Endothelial cell (in vitro differentiated cells): Measurements from ENCODE around the gene NPHS2. TPM values are rescaled to one million over a fixed set of nuclear protein-coding genes. Genes with fewer than 3 reads are reported as not detected.
"Not testable (repeated sequence)": the region's sequence is repeated elsewhere in the genome, so short reads cannot be mapped to it uniquely, and the experiment has no call there.

Experiments used
- DNase-seq: peaks from one replicate; pipeline ENCODE4 v3.0.0; 2021; ENCODE audit warnings: low spot score
- H3K27ac Mint-ChIP-seq: one replicate; pipeline ENCODE4 v1.8.0; 2021; ENCODE audit warnings: mixed read lengths, inconsistent platforms; ENCODE audit not compliant: unreplicated experiment
- H3K27me3 Mint-ChIP-seq: one replicate; pipeline ENCODE4 v1.8.0; 2021; ENCODE audit warnings: mild to moderate bottlenecking, moderate library complexity, mixed read lengths, inconsistent platforms; ENCODE audit not compliant: unreplicated experiment
- H3K36me3 Mint-ChIP-seq: one replicate; pipeline ENCODE4 v1.8.0; 2021; ENCODE audit warnings: mild to moderate bottlenecking, low read depth, mixed read lengths, inconsistent platforms; ENCODE audit not compliant: unreplicated experiment
- H3K4me1 Mint-ChIP-seq: one replicate; pipeline ENCODE4 v1.8.0; 2021; ENCODE audit warnings: mild to moderate bottlenecking, mixed read lengths, inconsistent platforms; ENCODE audit not compliant: unreplicated experiment
- H3K4me3 Mint-ChIP-seq: one replicate; pipeline ENCODE4 v1.8.0; 2021; ENCODE audit warnings: mild to moderate bottlenecking, mixed read lengths, inconsistent platforms; ENCODE audit not compliant: unreplicated experiment
- H3K9me3 Mint-ChIP-seq: one replicate; pipeline ENCODE4 v1.8.0; 2021; ENCODE audit warnings: mixed read lengths, inconsistent platforms; ENCODE audit not compliant: unreplicated experiment
- total RNA-seq: library from RNA; stranded (reverse); fragmentation: NEBNext Ultra II Directional; extraction: Animal tissue kit (Norgen Biotek cat#: 25700); gene quantifications from one replicate; pipeline ENCODE4 v1.2.1, GENCODE V29; 2021; ENCODE audit not compliant: unreplicated experiment
- TF ChIP-seq, protein P1 (sequence below): fragments of 200-600 bp; sonication (generic); IDR thresholded peaks from one replicate; pipeline ENCODE4 v1.5.0; 2021; ENCODE audit warnings: antibody characterized with exemption; ENCODE audit not compliant: unreplicated experiment

The NPHS2 gene
- total RNA-seq, 1 donor from 2014 or later, result not detected

GRCh38 chr1:179547021-179547535, 28.7 kb downstream of the NPHS2 start:
- Mint-ChIP-seq H3K4me1 (no peaks in the 10 kb centered on the region), H3K9me3 (no peaks in the 10 kb centered on the region), H3K36me3 (no peaks in the 10 kb centered on the region), H3K27ac (no peak overlapping the region), H3K4me3 (no peak overlapping the region), H3K27me3 (no peaks in the 10 kb centered on the region)
- TF ChIP-seq, protein P1, sequence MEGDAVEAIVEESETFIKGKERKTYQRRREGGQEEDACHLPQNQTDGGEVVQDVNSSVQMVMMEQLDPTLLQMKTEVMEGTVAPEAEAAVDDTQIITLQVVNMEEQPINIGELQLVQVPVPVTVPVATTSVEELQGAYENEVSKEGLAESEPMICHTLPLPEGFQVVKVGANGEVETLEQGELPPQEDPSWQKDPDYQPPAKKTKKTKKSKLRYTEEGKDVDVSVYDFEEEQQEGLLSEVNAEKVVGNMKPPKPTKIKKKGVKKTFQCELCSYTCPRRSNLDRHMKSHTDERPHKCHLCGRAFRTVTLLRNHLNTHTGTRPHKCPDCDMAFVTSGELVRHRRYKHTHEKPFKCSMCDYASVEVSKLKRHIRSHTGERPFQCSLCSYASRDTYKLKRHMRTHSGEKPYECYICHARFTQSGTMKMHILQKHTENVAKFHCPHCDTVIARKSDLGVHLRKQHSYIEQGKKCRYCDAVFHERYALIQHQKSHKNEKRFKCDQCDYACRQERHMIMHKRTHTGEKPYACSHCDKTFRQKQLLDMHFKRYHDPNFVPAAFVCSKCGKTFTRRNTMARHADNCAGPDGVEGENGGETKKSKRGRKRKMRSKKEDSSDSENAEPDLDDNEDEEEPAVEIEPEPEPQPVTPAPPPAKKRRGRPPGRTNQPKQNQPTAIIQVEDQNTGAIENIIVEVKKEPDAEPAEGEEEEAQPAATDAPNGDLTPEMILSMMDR, result no peak
- no peak for DNase-seq

GRCh38 chr1:179545321-179545720, 30.4 kb downstream of the NPHS2 start:
- no peak overlapping the region for H3K27ac Mint-ChIP-seq
- no peak for DNase-seq

DNA sequence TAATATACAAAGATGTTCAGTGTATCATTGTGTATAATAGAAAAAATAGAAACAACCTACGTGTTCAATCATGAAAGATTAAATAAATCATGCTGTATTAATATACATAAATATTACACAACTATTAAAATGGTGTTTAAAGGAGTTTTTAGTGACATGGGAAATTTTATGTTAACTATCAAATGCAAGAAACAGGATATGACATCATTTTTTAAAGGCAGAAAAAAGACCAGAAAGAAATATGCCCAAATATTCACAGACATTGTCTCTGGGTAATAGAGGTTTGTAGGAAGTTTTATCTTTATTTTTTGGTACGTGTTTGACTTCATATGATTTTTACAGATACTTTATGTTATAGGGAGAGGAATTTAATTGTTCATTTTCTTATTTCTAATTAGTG, 34.0 kb downstream of the NPHS2 start:
- H3K4me3 Mint-ChIP-seq, result no peak overlapping the region
- peaks cover 4% of the 10 kb centered on the region for H3K27me3 Mint-ChIP-seq
- TF ChIP-seq, protein P1, result no peak
- no peaks in the 10 kb centered on the region for H3K9me3 Mint-ChIP-seq
- no peak for DNase-seq
- H3K27ac Mint-ChIP-seq, result no peak overlapping the region
- no peaks in the 10 kb centered on the region for H3K4me1 Mint-ChIP-seq
- H3K36me3 Mint-ChIP-seq, result no peaks in the 10 kb centered on the region

More at GRCh38 chr1:179545321-179545720, 30.4 kb downstream of the NPHS2 start:
- H3K36me3 Mint-ChIP-seq, result no peaks in the 10 kb centered on the region
- H3K27me3 Mint-ChIP-seq, result no peaks in the 10 kb centered on the region
- no peaks in the 10 kb centered on the region for H3K9me3 Mint-ChIP-seq
- no peak overlapping the region for H3K4me3 Mint-ChIP-seq
- TF ChIP-seq, protein P1, result no peak
- H3K4me1 Mint-ChIP-seq, result no peaks in the 10 kb centered on the region

DNA sequence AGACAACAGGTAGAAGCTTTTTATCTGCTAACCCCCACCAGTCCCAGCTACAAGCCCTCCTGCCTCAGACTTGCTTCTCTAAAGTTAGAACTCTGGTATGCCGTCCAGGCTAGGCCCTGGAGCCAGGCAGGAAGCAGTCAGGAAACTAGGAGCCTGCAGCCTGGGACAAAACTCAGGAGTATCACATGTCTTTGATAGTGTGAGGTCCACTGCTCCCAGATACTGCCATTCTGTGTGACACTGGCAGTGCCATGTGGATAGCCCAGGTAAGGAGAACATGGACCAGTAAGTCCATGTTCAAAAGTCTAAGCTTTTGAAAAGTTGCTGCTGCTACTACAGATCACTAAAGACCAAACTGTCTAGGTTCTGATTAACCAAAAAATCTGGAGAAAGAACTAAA, 45.4 kb downstream of the NPHS2 start:
- Mint-ChIP-seq H3K36me3 (no peaks in the 10 kb centered on the region), H3K27me3 (no peaks in the 10 kb centered on the region), H3K4me1 (no peaks in the 10 kb centered on the region), H3K4me3 (no peak overlapping the region), H3K9me3 (no peaks in the 10 kb centered on the region), H3K27ac (no peak overlapping the region)
- DNase-seq, result no peak
- TF ChIP-seq, protein P1, result no peak

DNA sequence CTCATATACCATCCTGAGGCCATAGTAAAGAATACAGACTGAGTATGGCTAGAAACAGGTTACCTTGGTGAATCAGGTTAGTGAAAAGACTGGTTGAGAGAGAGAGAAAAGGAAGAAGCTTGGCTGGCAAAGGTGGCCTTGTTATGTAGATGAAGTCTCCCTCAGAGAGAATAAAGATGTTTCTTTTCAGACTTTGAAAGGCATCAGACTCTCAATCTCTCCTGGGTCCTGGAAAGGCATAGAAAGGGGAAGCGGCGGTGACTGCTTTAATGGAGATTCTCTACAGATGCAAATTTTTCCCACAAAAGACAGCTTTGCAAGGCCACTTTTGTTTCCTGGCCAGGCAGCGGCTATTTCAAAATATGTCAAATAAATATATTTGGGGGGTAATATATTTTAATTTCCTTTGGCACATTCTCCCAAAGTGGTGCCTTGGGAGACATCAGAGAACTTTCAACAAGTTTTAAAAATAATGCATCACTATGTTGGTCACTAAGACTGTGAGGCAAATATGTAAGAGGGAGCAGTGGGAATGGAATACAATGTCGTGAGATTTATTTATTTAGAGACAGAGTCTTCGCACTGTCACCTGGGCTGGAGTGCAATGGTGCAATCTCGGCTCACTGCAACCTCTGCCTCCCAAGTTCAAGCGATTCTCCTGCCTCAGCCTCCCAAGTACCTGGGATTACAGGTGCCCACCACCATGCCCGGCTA, 46.1 kb downstream of the NPHS2 start:
- no peaks in the 10 kb centered on the region for H3K36me3 Mint-ChIP-seq
- no peaks in the 10 kb centered on the region for H3K4me1 Mint-ChIP-seq
- no peaks in the 10 kb centered on the region for H3K9me3 Mint-ChIP-seq
- H3K27ac Mint-ChIP-seq, result no peak overlapping the region
- TF ChIP-seq, protein P1, result no peak
- no peak overlapping the region for H3K4me3 Mint-ChIP-seq
- H3K27me3 Mint-ChIP-seq, result no peaks in the 10 kb centered on the region
- no peak for DNase-seq

DNA sequence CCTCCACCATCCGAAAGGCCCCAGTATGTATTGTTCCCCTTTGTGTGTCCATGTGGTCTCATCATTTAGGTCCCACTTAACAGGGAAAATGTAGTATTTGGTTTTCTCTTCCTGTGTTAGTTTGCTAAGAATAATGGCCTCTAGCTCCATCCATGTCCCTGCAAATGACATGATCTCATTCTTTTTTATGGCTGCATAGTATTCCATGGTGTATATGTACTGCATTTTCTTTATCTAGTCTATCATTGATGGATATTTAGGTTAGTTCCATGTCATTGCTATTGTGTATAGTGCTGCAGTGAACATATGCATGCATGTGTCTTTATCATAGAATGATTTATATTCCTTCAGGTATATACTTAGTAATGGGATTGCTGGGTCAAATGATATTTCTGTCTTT, 57.2 kb downstream of the NPHS2 start:
- H3K27ac Mint-ChIP-seq, H3K27me3 Mint-ChIP-seq, H3K4me1 Mint-ChIP-seq, DNase-seq, H3K4me3 Mint-ChIP-seq, H3K9me3 Mint-ChIP-seq, H3K36me3 Mint-ChIP-seq: not testable (repeated sequence)
